K562 (cell line): ENCODE results near the gene MED22. TPM values are rescaled to one million over a fixed set of nuclear protein-coding genes. Genes with fewer than 3 reads are reported as not detected.
A peak's percentile ranks its signal among the peaks of the same experiment; 100 is the strongest.

Experiments
- BHLHE40 ChIP-seq: IDR thresholded peaks from 2 replicates; pipeline ENCODE4 v1.6.1; 2011; ENCODE audit warnings: low read length, improper control_type of control experiment
- CBX8 ChIP-seq: fragments of 200-600 bp; sonication (generic); IDR thresholded peaks from 2 replicates; pipeline ENCODE4 v1.6.1; 2012; ENCODE audit warnings: borderline replicate concordance, mixed run types, low read depth, mild to moderate bottlenecking, moderate library complexity, mixed read lengths, low read length, control low read depth, inconsistent platforms; ENCODE audit not compliant: poor library complexity, severe bottlenecking; ENCODE audit errors: extremely low read depth
- FOXA1 ChIP-seq: fragments of 450-650 bp; IDR thresholded peaks from 2 replicates; pipeline ENCODE4 v1.6.1; 2016; ENCODE audit warnings: mild to moderate bottlenecking, borderline replicate concordance
- HMGN3 ChIP-seq: IDR thresholded peaks from 2 replicates; pipeline ENCODE4 v1.6.1; 2011; ENCODE audit warnings: borderline replicate concordance, low read depth, mild to moderate bottlenecking, mixed read lengths, low read length; ENCODE audit not compliant: insufficient read length; ENCODE audit errors: extremely low read depth
- HNRNPK ChIP-seq: fragments of 200-400 bp; formaldehyde crosslinking; IDR thresholded peaks from one replicate; pipeline ENCODE4 v1.6.1; 2018; ENCODE audit warnings: mild to moderate bottlenecking, low read depth, low read length; ENCODE audit not compliant: poor library complexity, severe bottlenecking
- HSF4 ChIP-seq: fragments of 250-450 bp; sonication (Bioruptor Pico); IDR thresholded peaks from 2 replicates; pipeline ENCODE4 v2.1.2; 2022; ENCODE audit warnings: mild to moderate bottlenecking, moderate library complexity, borderline replicate concordance
- MTA2 ChIP-seq: fragments of 450-650 bp; IDR thresholded peaks from 2 replicates; pipeline ENCODE4 v1.6.1; 2016; ENCODE audit warnings: low read depth
- NUFIP1 ChIP-seq: fragments of 450-650 bp; IDR thresholded peaks from 2 replicates; pipeline ENCODE4 v1.6.1; 2018; ENCODE audit not compliant: partially characterized antibody
- PRPF4 ChIP-seq: fragments of 200-400 bp; formaldehyde crosslinking; IDR thresholded peaks from one replicate; pipeline ENCODE4 v1.6.1; 2017; ENCODE audit warnings: low read length, low read depth, mild to moderate bottlenecking; ENCODE audit not compliant: insufficient read depth, poor library complexity, severe bottlenecking
- PTBP1 ChIP-seq: fragments of 200-400 bp; formaldehyde crosslinking; IDR thresholded peaks from 2 replicates; pipeline ENCODE4 v1.6.1; 2017; ENCODE audit warnings: low read depth, low read length
- RBBP5 ChIP-seq: fragments of 200-600 bp; sonication (generic); IDR thresholded peaks from 2 replicates; pipeline ENCODE4 v1.6.1; 2012; ENCODE audit warnings: borderline replicate concordance, mild to moderate bottlenecking, low read length, control low read depth, inconsistent platforms; ENCODE audit not compliant: insufficient read depth, poor library complexity, severe bottlenecking
- RBM34 ChIP-seq: fragments of 200-400 bp; formaldehyde crosslinking; IDR thresholded peaks from 2 replicates; pipeline ENCODE4 v1.6.1; 2018; ENCODE audit warnings: low read length, borderline replicate concordance; ENCODE audit not compliant: insufficient read depth
- RFX1 ChIP-seq: fragments of 450-650 bp; IDR thresholded peaks from 2 replicates; pipeline ENCODE4 v1.6.1; 2016; ENCODE audit warnings: mild to moderate bottlenecking, moderate library complexity
- SIX5 ChIP-seq, 2 experiments: IDR thresholded peaks; 2 replicates each; pipeline ENCODE4 v1.6.1; 2011; ENCODE audit warnings: low read length in 2 of 2, borderline replicate concordance in 1 of 2, low read depth in 1 of 2, mild to moderate bottlenecking in 1 of 2, moderate library complexity in 1 of 2; ENCODE audit not compliant: insufficient read depth in 1 of 2
- TFAM ChIP-seq: fragments of 250-450 bp; sonication (Bioruptor Pico); conservative IDR thresholded peaks from 2 replicates; pipeline ENCODE4 v1.5.0; 2021; ENCODE audit warnings: mild to moderate bottlenecking, moderate library complexity
- YBX1 ChIP-seq: fragments of 450-650 bp; IDR thresholded peaks from 2 replicates; pipeline ENCODE4 v1.7.1; 2016; ENCODE audit warnings: mild to moderate bottlenecking
- ZNF140 ChIP-seq: fragments of 250-450 bp; sonication (Bioruptor Pico); IDR thresholded peaks from 2 replicates; pipeline ENCODE4 v1.8.0; 2021; ENCODE audit warnings: moderate library complexity, mild to moderate bottlenecking, inconsistent platforms
- ZNF24 ChIP-seq: fragments of 450-650 bp; IDR thresholded peaks from 2 replicates; pipeline ENCODE4 v1.6.1; 2016
- ZNF354B ChIP-seq: fragments of 250-450 bp; sonication (Bioruptor Pico); IDR thresholded peaks from 2 replicates; pipeline ENCODE4 v1.4.0; 2020
- ZNF589 ChIP-seq: fragments of 200-800 bp; sonication (Bioruptor generic); IDR thresholded peaks from 2 replicates; pipeline ENCODE4 v1.6.1; 2016; ENCODE audit warnings: low read depth, missing genetic modification characterization, missing compliant biosample characterization
- polyA plus RNA-seq, 8 experiments: library from polyadenylated mRNA; depleted of rRNA in 4 of 8; stranded (reverse) in 5 of 8; unstranded in 3 of 8; fragments of >200 nt; fragmentation: Nextera tagmentation in 2 of 8; fragmentation: Illumina TruSeq in 1 of 8; extraction: Ambion mirVana in 2 of 8; extraction: Trizol in 1 of 8; gene quantifications; 2 replicates each; pipeline versions ENCODE4 v1.2.1 to v1.2.3, GENCODE V29; 2011 to 2014; ENCODE audit warnings: inconsistent platforms in 1 of 8, missing spikeins in 1 of 8
- total RNA-seq, 7 experiments: library from RNA; depleted of rRNA in 6 of 7; stranded (reverse); fragments of >200 nt in 6 of 7; fragmentation: Illumina TruSeq in 2 of 7; extraction: Trizol in 2 of 7; gene quantifications; 2 replicates each; pipeline versions ENCODE4 v1.2.1 to v1.2.3, GENCODE V29; 2011 to 2021; ENCODE audit warnings: low replicate concordance in 1 of 7
- TF ChIP-seq, protein P1 (sequence below), 2 experiments: fragments of 450-650 bp; IDR thresholded peaks; 2 replicates each; pipeline ENCODE4 v1.6.1; 2016; ENCODE audit warnings: mild to moderate bottlenecking in 2 of 2, borderline replicate concordance in 1 of 2, low read depth in 1 of 2, moderate library complexity in 1 of 2

MED22 gene
- total and polyA plus RNA-seq, 9 of the 15 experiments (the other 6 are each of a cell fraction or from before 2014, with no cell fraction given) = 0.73 to 35.6 (median 22.3) TPM

DNA sequence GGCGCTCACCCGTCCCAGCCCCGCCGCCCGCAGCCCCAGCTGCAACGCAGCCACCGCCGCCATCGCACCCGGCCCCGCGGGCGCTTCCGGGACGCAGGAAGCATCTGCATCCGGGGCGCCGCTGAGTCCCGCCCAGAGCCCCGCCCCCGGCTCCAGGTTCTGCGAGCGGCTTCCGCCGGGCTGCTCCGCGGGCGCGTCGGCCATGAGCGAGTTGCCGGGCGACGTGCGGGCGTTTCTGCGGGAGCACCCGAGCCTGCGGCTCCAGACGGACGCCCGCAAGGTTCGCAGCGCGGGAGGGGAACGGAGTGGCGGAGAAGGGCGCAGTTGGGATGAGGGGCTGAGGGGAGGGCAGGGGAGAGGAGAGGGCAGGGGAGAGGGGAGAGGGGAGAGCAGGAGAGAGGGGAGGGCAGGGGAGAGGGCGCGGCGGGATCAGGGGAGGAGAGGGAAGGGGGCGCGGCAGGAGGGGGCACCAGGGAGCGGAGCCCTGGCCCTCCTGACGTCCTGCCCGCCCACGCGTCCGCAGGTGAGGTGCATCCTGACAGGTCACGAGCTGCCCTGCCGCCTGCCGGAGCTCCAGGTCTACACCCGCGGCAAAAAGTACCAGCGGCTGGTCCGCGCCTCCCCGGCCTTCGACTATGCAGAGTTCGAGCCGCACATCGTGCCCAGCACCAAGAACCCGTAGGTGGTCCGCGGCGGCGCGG is 8.6 kb upstream of the MED22 start, which contains the start of the genes SURF1 and SURF2 (continued):
- TF ChIP-seq, protein P1, sequence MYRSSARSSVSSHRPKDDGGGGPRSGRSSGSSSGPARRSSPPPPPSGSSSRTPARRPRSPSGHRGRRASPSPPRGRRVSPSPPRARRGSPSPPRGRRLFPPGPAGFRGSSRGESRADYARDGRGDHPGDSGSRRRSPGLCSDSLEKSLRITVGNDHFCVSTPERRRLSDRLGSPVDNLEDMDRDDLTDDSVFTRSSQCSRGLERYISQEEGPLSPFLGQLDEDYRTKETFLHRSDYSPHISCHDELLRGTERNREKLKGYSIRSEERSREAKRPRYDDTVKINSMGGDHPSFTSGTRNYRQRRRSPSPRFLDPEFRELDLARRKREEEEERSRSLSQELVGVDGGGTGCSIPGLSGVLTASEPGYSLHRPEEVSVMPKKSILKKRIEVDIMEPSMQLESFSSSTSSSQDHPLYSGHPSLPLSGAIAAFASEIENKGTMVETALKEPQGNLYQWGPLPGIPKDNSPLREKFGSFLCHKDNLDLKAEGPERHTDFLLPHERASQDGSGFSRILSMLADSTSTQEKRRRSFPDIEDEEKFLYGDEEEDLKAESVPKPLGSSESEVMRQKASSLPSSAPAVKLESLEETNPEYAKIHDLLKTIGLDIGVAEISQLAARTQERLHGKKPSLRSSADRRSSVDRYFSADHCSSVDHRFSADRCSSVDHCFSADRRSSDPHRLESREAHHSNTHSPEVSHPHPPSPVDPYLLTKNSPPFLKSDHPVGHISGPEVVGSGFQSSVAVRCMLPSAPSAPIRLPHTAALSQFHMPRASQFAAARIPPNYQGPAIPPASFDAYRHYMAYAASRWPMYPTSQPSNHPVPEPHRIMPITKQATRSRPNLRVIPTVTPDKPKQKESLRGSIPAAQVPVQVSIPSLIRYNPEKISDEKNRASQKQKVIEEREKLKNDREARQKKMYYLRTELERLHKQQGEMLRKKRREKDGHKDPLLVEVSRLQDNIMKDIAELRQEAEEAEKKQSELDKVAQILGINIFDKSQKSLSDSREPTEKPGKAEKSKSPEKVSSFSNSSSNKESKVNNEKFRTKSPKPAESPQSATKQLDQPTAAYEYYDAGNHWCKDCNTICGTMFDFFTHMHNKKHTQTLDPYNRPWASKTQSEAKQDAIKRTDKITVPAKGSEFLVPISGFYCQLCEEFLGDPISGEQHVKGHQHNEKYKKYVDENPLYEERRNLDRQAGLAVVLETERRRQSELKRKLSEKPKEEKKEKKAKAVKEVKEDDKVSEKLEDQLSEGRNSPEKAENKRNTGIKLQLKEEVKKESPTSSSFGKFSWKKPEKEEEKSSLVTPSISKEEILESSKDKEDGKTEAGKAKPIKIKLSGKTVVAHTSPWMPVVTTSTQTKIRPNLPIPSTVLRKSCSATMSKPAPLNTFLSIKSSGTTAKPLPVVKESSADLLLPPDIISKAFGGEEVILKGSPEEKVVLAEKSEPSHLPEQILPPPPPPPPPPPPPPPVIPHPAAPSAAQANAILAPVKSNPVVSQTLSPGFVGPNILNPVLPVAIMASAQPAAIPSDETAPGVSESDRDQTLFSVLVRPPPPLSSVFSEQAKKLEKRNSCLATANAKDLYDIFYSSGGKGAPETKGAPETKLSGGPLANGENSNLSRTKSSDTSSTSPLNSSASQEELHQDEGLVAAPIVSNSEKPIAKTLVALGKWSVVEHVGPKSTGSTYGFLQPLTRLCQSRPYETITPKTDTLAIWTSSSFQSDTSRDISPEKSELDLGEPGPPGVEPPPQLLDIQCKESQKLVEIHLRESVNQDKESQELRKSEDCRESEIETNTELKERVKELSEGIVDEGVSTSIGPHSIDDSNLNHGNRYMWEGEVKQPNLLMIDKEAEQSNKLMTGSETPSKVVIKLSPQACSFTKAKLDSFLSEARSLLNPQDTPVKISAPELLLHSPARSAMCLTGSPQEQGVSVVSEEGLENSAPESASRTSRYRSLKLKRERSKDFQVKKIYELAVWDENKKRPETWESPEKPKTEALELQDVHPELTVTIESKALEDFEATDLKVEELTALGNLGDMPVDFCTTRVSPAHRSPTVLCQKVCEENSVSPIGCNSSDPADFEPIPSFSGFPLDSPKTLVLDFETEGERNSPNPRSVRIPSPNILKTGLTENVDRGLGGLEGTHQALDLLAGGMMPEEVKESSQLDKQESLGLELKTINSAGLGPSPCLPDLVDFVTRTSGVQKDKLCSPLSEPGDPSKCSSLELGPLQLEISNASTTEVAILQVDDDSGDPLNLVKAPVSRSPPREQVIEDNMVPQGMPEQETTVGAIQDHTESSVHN (IDR thresholded peaks at IDR 0.05; ENCODE audit: borderline replicate concordance in 1 of 2, low read depth in 1 of 2) = no peak
- TF ChIP-seq YBX1 = no peak
- peak; percentile 89 for TF ChIP-seq HNRNPK
- peak; percentile 75 for TF ChIP-seq RFX1
- no peak for TF ChIP-seq PTBP1
- TF ChIP-seq MTA2 = no peak
- TF ChIP-seq ZNF24 = no peak
- TF ChIP-seq ZNF354B (CRISPR knock-in tag) = no peak
- no peak for TF ChIP-seq PRPF4
- no peak for TF ChIP-seq ZNF140 (CRISPR knock-in tag)
- no peak for TF ChIP-seq NUFIP1
- peak; percentile 36; the same call in 1 of the 2 replicates for TF ChIP-seq BHLHE40
- no peak for TF ChIP-seq TFAM (CRISPR knock-in tag)
- TF ChIP-seq CBX8 = no peak
- peak; percentile 52 for TF ChIP-seq HMGN3
- no peak for TF ChIP-seq FOXA1
- no peak for TF ChIP-seq HSF4
- TF ChIP-seq ZNF589 (CRISPR knock-in tag) = no peak
- TF ChIP-seq RBBP5 = peak; percentile 60
- no peak for TF ChIP-seq SIX5 (IDR thresholded peaks at IDR 0.05; ENCODE audit: borderline replicate concordance in 1 of 2, insufficient read depth in 1 of 2, low read depth in 1 of 2, low read length in 2 of 2)
- TF ChIP-seq RBM34 = no peak
